Embryonic facial prominence (tissue), 1 donor: ENCODE results near the gene OR13C2.
"Not testable (repeated sequence)": the region's sequence is repeated elsewhere in the genome, so short reads cannot be mapped to it uniquely, and the experiment has no call there.

Experiments used
- DNase-seq: peaks from one replicate; pipeline ENCODE4 v3.0.0-alpha.2; 2016; ENCODE audit errors: extremely low spot score

OR13C2 gene

GRCh38 chr9:104605527-104605926 is at the start of gene OR13C2:
TSS of gene OR13C2 (minus strand) at chr9:104605627. CDS start at chr9:104605627, 0 bp downstream.
- DNase-seq: not testable (repeated sequence)

- no peak for DNase-seq
Observed at GRCh38 chr9:104635456-104635855, 30.0 kb upstream of the OR13C2 start.

- no peak for DNase-seq
Observed at GRCh38 chr9:104633976-104634520, 28.6 kb upstream of the OR13C2 start.

- DNase-seq: not testable (repeated sequence)
Observed at GRCh38 chr9:104625964-104626363, 20.5 kb upstream of the OR13C2 start.

GRCh38 chr9:104618104-104618503 is 12.7 kb upstream of the OR13C2 start, which contains the start of gene OR13C9:
TSS of gene OR13C9 (minus strand) at chr9:104618204. CDS start at chr9:104618204, 0 bp downstream.
- no peak for DNase-seq

GRCh38 chr9:104617418-104617817 is 12.0 kb upstream of the OR13C2 start:
- no peak for DNase-seq

- no peak for DNase-seq
Observed at GRCh38 chr9:104611213-104611612, 5.8 kb upstream of the OR13C2 start.

- no peak for DNase-seq
Observed at GRCh38 chr9:104608336-104608735, 2.9 kb upstream of the OR13C2 start.

GRCh38 chr9:104606152-104606551 is 725 bp upstream of the OR13C2 start:
- no peak for DNase-seq

- DNase-seq: no peak
Observed at GRCh38 chr9:104604801-104605200, 626 bp downstream of the OR13C2 start.

GRCh38 chr9:104599313-104599712 is 6.1 kb downstream of the OR13C2 start, which contains the start of gene OR13C5:
TSS of gene OR13C5 (minus strand) at chr9:104599413. CDS start at chr9:104599413, 0 bp downstream.
- DNase-seq: not testable (repeated sequence)

- DNase-seq: not testable (repeated sequence)
Observed at GRCh38 chr9:104598749-104599148, 6.7 kb downstream of the OR13C2 start.

- DNase-seq: no peak
Observed at GRCh38 chr9:104589626-104590025, 15.8 kb downstream of the OR13C2 start.

GRCh38 chr9:104586496-104587180 is 18.8 kb downstream of the OR13C2 start:
- DNase-seq: no peak

- no peak for DNase-seq
Observed at GRCh38 chr9:104580562-104580961, 24.9 kb downstream of the OR13C2 start.

- DNase-seq: no peak
Observed at GRCh38 chr9:104577263-104577662, 28.2 kb downstream of the OR13C2 start.

GRCh38 chr9:104575456-104575855 is 30.0 kb downstream of the OR13C2 start:
- no peak for DNase-seq

- DNase-seq: no peak
Observed at GRCh38 chr9:104572612-104573011, 32.8 kb downstream of the OR13C2 start.

GRCh38 chr9:104568868-104569267 is 36.6 kb downstream of the OR13C2 start, which contains the start of gene OR13C8:
TSS of gene OR13C8 (plus strand) at chr9:104569168. CDS start at chr9:104569168, 0 bp downstream.
- DNase-seq: no peak

- DNase-seq: no peak
Observed at GRCh38 chr9:104564358-104564757, 41.1 kb downstream of the OR13C2 start.

GRCh38 chr9:104556830-104557634 is 48.4 kb downstream of the OR13C2 start:
- DNase-seq: no peak

GRCh38 chr9:104555521-104555920 is 49.9 kb downstream of the OR13C2 start:
- DNase-seq: no peak
